ENCODE measurements around the gene CHD9.
A peak's percentile ranks its signal among the peaks of the same experiment; 100 is the strongest.
"Not testable (repeated sequence)": the region's sequence is repeated elsewhere in the genome, so short reads cannot be mapped to it uniquely, and the experiment has no call there.

The CHD9 gene

DNA sequence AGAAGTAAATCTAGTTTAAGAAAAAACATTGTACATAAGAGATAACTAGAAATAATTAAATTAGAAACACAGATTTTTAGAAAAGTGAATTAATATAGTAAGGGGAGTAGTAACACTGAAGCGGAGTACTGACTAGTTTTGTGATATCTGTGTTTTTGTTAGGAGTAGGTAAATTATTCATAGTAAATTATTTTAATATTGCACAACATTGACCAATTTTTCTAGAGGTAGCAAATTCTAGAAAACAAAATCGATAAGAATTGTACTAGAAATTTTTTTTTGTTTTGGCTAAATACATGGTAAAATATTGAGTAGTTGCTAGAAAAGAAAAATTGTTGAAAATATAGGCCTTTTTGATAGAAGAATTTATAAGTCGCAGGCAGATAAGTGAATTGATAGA, 156.5 kb downstream of the CHD9 start:
- DNase-seq, result no peak

DNA sequence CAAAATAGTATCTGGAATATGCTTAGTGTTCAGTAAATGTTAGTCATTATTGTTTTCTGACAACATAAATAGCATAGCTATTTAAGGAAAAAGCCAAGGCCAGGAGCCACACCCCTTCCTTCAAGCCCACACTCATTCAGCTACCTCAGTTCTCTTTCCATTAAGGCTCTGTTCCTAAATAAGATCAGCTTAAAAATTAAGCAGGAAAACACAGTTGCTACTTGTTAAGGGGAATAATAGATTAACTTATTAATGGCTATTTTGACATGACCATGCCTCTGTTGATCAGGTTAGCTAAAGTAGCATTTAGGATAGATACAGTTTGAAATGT, 158.1 kb downstream of the CHD9 start:
- no peak for DNase-seq

DNA sequence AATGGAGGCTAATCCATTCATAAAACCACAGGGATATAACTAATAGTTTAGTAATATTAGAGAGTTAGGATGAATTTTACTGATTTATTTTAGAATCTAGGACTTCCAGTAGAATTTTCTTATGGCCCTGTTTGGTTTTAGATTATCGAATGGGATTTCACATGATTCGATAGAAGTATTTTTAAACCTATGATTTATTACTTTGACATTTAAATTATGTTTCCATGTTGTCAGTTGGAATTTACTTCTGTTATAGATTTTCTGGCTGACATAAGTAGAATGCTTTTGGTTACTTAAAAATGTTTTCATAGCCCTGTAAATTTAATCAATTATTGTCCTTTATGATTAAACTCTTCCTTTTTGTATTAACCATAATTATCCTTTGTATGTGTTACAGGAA, 158.8 kb downstream of the CHD9 start:
- no peak for DNase-seq

DNA sequence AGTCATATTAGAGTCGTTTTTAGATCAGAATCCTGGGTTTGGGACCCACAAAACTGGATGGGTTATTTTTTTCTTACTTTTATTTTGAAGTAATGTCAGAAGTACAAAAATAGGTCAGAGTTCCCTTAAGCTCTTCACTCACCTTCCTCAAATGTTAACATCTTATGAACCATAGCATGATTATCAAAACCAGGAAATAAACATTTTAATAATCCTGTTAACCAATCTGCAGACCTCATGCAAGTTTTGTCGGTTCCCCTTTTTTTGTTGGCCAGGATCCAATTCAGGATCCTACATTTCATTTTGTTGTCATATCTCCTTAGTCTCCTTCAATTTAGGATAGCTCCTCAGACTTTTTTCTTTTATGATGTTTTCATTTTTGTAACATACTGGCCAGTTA, 162.0 kb downstream of the CHD9 start:
- DNase-seq, result no peak

DNA sequence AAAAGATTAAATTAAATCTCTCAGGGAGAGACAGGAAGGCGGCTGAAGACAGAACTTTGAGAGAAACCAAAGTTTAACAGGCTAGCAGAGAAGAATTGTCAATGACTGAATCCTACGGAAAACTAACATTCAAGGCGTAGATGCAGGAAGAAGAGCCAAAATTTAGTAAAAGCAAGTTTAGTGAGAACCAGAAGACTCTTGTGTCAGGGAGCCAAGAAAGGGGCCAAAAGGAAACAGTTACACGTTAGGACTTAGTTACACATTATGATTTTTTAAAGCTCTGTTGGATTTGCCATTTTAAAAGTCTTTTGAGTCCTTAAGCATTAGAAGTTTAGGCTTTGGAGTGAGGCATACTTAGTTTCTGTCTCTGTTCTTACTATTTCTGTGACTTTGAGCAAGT, 164.6 kb downstream of the CHD9 start:
- no peak for DNase-seq

DNA sequence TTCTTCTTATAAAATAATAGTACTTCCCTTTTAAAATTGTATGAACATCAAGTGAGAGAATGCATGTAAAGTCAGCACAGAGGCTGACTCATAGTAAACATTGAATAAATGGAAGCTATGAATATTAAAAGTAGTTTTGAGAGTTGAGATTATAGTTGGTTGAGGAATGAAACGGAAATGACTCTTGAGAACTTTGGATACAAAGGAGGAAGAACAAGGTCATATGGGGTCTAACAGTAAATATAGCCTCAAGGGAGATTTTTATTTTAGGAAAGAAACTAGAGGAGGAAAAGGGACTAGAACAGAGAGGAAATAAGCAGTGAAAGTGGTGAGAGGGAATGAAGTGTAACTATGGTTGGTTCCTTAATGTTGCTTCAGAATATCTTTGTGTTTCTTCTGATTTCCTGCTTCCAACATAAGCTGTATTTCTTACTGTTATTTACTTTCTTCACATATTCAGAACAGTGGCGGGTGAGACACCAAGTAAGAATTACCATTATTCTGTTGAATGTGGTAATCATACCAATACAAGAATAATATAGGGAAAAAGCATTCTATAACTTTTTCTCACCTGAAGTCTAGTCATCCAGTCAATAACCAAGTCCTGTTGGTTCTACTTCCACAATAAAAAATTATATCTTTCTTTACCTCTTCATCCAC, 165.1 kb downstream of the CHD9 start:
- no peak for DNase-seq

DNA sequence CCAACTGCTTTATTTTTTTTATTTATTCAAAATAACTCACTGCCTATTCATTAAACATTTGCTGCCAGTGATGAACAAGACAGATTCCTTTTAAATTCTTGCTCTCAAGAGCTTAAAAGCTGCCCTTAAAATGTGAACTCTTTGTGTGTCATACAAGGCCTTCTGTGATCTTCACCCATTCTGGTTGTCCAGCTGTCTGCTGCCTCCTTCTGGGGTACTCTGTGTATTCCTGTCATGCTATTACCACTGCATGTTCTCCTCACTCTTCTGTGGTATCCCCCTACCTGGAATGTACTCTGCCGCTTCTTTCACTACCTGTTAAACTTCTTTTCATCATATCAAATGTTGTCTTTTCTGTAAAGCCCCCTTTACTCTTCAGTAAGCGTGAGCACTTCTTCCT, 165.8 kb downstream of the CHD9 start:
- DNase-seq, result peak; percentile 17

DNA sequence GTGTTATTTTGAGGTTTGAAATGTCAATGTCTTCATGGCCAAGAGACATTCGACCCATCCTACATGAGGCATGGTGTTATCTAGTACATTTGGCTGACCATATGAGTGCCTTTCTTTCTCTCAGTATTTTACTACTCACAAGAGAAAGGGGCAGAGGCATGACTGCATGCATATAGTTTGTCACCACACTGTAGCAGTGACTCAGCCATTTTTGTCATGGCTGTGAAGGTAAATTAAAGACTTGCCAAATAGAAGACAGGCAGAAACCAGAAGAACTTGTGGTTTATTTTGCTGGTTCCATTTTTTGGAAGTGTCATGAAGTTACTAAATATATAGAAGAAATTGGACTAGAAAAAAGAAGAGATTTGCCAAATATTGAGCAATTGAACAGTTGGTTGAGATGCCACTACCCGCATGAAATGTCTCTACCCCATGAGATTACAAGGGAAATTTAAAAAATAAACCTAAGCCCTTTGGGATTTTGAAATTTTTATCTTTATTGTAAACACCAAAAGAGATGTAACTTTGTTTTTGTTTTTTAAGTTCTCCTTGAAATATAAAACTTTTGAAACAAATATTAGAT, 170.3 kb downstream of the CHD9 start:
- no peak for DNase-seq

DNA sequence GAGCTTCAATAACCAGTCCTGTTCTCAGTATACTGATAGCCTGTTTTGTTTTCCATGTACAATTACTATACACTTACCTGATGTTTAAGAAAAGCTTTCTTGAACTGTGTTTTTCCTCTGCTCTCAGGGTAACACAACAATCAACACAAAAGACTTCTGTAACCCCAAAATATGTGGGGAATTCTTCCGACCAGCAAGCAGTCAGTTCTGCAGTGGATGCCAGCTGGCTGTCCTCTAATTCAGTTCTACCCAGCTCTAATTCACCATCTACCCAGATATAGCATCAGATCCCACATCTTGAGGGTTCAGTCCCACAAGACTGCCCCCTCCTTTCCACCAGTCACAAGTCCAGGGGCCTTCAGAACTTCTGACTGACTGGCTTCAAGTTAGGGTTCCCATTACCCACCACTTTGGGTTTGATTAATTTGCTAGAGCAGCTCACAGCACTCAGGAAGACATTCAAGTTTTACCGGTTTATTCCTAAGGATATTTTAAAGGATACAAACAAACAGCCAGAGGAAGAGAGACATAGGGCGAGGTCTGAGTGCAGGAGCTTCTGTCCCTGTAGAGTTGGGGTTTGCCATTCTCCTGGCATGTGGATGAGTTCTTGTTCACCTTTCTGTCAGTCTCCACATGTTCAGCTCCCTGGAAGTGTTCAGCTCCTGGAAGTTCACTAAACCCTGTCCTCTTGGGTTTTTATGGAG, 178.2 kb downstream of the CHD9 start:
- DNase-seq, result no peak

DNA sequence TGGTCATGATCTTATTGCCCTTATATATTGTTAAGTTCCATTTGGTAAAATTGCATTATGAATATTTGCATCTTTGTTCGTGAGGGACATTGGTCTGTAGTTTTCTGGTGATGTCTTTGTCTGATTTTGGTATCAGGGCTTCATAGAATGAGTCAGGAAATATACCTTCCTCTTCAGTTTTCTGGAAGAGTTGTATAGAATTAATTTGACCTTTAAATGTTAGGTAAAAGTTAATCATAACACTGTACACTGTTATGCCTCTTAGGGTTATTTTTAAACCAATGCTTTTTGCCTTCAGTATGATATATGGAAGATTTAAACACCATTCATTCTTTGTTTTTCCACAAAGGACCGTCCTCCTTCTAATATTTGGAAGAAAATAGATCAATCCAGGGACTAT, 180.0 kb downstream of the CHD9 start:
- no peak for DNase-seq

DNA sequence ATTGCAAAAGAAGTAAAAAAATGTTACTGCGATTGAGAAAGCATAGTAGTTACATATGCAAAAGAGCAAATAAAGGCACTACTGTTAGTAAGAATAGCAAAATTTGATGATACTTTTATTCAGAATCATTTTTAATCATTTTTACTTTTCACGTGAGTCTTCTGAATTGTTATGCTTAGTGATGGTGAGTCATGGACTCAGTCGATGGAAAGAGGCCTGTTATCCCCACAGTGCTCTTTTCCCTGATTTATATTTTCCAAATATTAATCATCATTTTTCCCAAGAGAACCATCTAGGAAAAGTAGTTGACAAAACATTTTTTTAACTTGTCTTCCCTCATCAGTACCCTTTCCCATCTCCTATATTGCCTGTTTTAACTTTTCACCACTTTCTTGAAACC, 181.1 kb downstream of the CHD9 start:
- DNase-seq, result no peak

DNA sequence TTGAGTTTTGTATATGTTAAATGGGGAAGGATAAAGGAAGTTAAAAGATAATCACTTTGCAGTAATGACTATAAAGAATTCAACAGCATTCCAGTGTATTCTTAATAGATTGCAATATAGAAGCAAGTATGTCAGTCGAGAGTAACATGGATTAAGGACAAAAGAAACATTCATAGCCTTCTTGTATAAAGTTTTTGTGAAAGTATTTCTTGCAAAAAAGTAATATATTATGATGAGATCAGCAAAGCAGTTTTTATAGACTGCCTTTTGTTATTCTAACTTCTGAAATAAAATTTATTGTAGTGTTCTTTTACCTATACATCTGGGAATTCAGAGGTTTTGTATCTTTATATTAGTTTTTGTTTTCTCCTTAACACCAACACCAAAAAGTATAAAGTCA, 194.5 kb downstream of the CHD9 start:
- DNase-seq, result no peak

DNA sequence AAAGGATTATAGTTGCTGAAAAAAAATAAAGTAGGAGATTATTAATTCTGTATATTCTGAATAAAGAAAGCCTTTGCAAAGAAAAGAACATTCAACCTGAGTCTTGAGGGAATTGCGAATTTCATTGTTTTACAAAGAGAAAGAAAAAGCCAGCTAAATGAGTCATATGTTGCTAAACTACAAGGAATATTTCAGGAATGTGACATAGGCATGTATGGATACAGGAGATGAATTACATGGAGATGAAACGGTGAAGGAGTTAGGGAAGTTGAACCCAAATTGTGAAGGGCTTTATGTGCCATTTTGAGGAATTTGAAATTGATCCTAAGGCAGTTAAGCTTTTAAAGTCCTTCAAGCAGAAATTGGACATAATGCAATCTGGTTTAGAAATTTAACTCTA, 202.2 kb downstream of the CHD9 start:
- no peak for DNase-seq

DNA sequence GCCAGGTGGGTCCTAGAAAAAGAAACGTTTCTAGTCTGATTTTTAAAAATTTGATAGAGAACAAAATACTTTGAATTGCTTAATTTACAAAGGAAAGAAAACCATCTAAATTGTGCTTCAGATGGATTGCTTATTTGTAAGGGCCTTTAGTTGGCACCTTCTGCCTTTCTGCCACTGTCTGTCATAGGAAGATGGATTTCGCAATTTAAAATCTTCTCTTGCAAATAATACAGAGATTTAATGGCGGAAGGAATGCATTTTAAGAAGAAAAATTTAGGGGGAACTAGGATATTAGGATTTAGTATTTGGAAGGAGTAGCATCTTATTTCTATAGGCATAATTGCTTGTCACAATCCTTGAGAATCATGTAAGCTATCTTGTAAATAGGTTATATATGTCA, 204.0 kb downstream of the CHD9 start:
- DNase-seq, result no peak

DNA sequence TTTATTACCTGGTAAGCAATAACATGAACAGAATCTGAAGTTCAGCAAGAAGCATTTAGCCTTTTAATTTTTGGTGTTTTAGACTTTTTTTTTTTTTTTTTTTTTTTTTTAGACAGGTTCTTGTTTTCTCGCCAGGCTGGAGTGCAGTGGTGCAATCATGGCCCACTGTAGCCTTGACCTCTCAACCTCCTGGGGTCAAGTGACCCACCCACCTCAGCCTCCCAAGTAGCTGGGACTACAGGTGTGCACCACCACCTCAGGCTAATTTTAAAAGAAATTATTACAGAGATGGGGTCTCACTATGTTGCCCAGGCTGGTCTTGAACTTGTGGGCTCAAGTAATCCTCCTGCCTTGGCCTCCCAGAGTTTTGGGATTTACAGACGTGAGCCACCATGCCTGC, 206.5 kb downstream of the CHD9 start:
- no peak for DNase-seq

DNA sequence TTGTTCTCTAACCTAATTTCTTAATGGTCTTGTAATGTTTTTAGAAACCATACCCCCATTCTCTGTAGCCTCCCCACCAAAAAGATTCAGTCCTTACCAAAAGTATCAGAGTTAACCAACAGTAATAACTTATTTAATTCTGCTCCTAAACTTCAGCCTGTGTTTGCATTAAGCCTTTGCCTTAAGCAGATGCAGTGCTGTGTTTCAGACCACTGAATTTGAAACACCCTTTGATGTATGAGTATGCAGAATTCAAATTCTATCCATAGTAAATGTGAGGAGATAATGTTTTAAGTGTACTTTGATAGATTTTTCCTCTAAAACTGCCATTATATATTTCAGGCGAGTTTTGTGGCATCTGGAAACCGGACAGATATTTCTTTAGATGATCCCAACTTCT, 207.9 kb downstream of the CHD9 start:
- DNase-seq, result no peak

DNA sequence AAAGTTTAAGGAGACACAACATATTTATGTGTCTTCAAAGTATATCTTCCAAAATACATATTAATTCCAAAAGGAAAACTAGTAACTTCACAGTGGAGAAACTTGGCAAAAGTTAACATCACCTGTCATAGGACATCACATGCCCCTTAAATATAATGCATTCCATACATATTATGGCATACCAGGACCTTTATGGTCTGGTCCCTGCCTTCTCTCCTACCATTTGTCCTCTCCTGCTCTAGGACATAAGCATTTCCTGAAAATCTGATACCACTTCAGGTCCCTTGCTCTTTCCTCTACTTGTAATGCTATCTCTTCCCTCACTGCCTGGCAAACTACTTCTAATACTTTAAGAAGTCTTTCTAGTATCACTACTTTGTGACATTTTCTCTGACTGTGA, 211.4 kb downstream of the CHD9 start:
- no peak for DNase-seq

DNA sequence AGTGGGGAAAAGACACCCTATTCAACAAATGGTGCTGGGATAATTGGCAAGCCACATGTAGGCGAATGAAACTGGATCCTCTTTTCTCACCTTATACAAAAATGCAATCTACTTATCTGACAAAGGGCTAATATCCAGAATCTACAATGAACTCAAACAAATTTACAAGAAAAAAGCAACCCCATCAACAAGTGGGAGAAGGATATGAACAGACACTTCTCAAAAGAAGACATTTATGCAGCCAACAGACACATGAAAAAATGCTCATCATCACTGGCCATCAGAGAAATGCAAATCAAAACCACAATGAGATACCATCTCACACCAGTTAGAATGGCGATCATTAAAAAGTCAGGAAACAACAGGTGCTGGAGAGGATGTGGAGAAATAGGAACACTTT, 223.7 kb downstream of the CHD9 start:
- DNase-seq, result not testable (repeated sequence)

DNA sequence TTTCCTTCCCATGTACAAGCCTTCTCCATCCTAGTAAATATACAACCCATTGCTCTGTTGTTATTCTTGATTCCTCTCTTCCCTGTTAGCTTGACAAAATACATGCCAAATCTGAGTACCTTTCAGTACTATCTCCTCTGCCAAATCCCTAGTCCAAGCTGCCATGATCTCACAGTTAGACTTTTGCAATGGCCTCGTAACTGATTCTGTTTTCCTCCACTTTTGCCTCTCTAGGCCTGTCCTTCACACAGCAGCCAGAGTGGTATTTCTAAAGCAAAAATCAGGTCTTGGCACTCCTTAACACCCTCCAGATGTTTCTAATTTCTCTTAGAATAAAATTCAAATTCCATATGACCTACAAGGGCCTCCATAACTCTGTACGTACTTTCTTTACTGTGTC, 226.5 kb downstream of the CHD9 start:
- DNase-seq, result no peak

DNA sequence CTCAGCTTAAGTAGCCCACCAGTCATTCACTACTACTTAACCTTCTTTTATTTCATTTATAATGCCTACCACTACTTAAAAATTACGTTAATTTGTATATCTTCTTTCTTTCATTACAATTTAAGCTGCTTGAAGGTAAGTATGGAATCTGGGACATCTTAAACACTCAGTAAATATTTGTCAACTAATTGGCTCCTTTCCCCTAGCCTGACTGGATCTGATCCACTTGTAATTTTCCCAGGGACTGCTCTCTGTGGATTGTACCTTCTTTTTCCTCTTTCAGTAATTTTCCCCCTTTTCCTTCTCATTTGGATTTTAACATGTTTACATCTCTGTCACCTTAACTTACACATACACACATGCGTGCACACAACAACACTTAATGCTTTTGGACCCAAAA, 227.1 kb downstream of the CHD9 start:
- no peak for DNase-seq

DNA sequence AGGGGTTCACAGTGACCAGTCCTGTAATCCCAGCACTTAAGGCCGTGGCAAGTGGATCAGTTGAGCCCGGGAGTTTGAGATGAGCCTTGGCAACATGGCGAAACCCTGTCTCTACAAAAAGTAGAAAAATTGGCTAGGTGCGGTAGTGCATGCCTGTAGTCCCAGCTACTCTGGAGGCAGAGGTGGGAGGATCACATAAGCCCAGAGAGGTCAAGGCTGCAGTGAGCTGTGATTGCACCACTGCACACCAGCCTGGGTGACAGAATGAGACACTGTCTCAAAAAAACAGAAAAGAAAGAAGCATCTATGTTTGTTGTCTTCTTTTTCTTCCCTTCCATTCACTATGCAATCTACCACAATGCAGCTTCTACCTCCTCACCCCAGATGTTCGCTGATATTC, 227.5 kb downstream of the CHD9 start:
- no peak for DNase-seq

DNA sequence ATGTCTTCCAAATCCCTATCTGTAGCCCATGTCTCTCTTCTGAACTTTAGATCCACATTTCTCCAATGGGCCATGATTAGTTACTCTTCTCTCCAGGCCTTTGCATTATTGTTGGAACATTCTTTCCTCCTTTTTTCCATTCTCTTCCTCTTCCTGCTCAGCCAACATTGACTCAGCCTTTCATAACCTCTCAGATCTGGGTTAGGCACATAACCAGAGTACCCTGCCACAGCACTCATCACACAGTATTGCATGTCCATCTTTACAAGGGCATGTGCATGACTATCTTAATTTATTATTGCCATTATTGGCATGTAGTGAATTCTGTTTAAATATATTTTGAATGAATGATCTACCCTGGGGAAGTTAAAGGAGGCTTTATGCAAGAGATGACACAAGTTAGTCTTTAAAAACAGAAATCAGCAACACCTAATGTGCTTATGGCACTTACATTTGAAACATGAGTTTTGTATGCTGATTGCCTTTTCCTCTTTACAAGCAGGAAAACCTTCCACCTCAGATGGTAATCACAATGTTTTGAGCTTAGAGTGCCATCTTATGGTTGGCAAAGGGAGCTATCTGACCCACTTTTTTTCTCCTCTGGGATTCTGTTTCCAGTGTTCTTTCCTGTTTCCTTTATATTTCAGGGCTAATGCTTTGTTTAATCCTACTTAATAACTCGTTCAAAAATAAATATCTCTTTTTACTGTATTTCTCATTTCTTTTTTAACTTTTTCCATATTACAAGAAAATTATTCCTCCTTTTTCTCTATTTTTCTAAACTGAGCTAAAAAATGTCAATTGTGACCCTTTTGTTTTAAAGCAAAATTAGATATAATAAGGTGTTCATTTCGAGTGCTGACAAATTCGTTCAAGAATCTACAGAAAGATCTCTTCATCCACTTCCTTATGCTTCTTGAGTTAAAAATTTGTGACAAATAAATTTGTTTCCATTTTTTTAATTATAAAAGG, 228.5 kb downstream of the CHD9 start:
- no peak for DNase-seq

DNA sequence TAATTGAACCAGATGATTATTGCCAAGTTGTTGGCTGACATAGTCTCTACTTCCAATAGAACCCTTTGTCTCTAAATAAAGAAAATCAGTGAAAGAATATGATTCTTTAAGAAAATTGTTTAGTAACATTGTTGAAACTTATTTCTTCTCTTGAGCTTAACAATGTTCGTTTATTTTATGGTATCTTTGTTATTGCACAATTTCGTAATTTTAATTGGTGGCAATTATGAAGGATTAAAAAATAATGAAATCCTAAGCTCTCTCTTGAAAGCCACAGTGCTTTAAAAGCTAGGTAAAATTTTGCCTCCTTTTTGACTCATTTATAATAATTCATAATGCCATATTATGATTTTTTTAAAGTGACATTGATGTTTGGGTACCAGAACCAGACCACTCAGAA, 230.4 kb downstream of the CHD9 start:
- no peak for DNase-seq

DNA sequence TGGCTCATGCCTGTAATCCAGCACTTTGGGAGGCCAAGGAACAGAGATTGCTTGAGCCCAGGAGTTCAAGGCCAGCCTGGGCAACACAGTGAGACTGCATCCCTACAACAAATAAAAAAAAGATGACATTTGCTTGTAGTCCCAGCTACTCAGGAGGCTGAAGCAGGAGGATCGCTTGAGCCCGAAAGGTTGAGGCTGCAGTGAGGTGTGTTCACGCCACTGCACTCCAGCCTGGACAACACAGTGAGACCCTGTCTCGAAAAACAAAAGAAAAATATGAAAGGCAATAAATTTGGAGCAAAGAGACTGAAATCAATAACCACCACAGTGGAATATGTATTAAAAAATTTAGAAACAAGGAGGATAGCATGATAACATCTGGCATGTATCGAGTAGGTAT, 235.7 kb downstream of the CHD9 start:
- no peak for DNase-seq
